GM12875 (cell line): ENCODE results near the gene TWIST2.

Source experiments
- H3K4me3 ChIP-seq: one replicate; pipeline ENCODE4 v1.5.1; 2011; ENCODE audit warnings: low read depth, low read length, control low read depth
- TF ChIP-seq, protein P1 (sequence below): IDR thresholded peaks from 2 replicates; pipeline ENCODE4 v1.5.1; 2011; ENCODE audit warnings: low read depth, mild to moderate bottlenecking, control low read depth, inconsistent platforms, low read length, moderate library complexity, borderline replicate concordance; ENCODE audit not compliant: insufficient read depth

TWIST2 gene

GRCh38 chr2:238866656-238867277 lies 18.9 kb downstream of the TWIST2 start:
- no peak overlapping the region for H3K4me3 ChIP-seq
- TF ChIP-seq, protein P1, sequence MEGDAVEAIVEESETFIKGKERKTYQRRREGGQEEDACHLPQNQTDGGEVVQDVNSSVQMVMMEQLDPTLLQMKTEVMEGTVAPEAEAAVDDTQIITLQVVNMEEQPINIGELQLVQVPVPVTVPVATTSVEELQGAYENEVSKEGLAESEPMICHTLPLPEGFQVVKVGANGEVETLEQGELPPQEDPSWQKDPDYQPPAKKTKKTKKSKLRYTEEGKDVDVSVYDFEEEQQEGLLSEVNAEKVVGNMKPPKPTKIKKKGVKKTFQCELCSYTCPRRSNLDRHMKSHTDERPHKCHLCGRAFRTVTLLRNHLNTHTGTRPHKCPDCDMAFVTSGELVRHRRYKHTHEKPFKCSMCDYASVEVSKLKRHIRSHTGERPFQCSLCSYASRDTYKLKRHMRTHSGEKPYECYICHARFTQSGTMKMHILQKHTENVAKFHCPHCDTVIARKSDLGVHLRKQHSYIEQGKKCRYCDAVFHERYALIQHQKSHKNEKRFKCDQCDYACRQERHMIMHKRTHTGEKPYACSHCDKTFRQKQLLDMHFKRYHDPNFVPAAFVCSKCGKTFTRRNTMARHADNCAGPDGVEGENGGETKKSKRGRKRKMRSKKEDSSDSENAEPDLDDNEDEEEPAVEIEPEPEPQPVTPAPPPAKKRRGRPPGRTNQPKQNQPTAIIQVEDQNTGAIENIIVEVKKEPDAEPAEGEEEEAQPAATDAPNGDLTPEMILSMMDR: no peak

DNA sequence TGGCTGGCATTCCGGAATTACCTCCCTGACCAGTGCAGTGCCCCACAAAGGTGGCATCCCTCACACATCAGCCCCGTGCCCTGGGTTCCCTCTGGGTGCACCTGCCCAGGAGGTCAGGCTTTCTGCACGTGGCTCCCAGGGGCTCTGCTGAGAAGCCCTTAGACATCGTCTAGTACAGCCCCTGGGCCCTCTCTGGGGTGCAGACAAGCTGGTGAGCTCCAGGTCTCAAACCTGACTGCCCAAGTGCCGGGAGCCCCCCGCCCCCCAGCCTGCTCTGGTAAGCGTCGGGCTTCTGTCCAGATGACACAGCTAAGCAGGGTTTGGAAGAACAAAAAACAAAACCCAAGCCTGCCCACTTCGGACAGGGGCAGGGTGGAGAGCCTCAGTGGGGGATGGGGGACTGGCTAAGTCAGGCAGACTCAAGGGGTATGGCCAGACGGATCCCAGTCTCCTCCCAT lies 20.2 kb downstream of the TWIST2 start:
- no peak overlapping the region for H3K4me3 ChIP-seq
- TF ChIP-seq, protein P1: no peak

DNA sequence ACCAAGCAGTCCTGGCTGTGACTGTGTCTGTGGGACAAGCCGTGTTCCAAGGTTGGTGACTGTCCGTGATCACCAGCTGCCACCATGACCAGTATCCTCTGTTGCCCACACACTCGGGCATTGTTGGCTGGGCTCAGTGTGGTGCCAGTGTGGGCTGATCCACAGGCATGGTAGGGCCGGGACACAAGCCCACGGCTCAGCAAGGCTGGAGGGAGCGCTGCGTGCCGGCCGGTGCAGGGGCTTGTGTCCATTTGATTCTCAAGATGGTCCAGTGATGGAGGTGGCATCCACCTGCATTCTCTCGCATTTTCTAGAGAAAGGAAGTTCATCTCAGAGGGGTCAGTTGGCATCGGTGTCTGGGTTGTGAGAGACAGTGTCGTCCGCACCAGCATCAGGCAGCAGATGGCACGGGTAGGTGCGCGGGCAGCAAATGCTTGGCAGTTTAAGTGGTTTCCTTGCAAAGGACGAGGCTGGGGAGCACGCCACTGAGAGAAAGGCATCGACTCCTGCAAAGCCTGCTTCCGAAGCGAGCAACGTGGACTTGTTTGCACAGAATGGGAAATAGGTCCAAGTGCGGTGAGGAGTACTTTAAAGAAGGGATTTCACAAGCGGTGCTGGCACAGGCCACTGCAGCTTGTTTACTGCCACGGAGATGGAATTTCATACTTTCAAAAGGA lies 20.9 kb downstream of the TWIST2 start:
- TF ChIP-seq, protein P1: no peak

GRCh38 chr2:238869293-238870124 lies 21.6 kb downstream of the TWIST2 start:
- TF ChIP-seq, protein P1: no peak

More for the DNA sequence above, 20.9 kb downstream of the TWIST2 start:
- no peak overlapping the region for H3K4me3 ChIP-seq

DNA sequence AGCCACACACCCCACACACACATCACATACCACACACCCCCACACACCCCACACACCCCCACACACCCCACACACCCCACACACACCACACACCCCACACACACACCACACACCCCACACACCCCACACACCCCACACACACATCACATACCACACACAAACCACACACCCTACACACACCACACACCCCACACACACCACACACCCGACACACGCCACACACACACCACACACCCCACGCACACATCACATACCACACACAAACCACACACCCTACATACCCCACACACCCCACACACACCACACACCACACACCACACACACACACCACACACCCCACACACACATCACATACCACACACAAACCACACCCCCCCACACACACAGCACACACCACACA lies 22.4 kb downstream of the TWIST2 start:
- TF ChIP-seq, protein P1: no peak
- no peak overlapping the region for H3K4me3 ChIP-seq

More at GRCh38 chr2:238869293-238870124, 21.6 kb downstream of the TWIST2 start:
- no peak overlapping the region for H3K4me3 ChIP-seq

- H3K4me3 ChIP-seq: no peak overlapping the region
- TF ChIP-seq, protein P1: no peak
These were observed 24.1 kb downstream of the TWIST2 start for GRCh38 chr2:238872026-238872425.
